Measurements from ENCODE around the gene HSD17B11.
A peak's percentile ranks its signal among the peaks of the same experiment; 100 is the strongest.

HSD17B11 gene

DNA sequence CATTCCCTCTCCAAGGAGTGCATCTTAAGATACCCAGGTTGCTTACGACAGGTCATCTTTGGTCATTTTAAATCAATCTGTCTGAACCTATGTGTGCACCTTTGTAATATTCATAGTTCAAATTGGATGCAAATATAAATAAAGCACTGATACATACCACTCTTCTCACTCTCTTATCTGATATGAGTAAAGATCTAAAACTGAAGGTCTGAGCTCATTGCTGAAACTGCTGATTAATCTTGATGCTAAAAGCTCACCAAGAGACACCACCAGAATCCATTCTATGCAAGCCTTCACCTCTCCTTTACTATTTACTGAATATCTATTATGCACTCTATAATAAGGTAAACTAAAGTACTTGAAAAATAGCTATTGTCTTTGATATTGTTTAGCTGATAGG, 84.9 kb downstream of the HSD17B11 start:
- POLR2A ChIA-PET: no interaction called here

DNA sequence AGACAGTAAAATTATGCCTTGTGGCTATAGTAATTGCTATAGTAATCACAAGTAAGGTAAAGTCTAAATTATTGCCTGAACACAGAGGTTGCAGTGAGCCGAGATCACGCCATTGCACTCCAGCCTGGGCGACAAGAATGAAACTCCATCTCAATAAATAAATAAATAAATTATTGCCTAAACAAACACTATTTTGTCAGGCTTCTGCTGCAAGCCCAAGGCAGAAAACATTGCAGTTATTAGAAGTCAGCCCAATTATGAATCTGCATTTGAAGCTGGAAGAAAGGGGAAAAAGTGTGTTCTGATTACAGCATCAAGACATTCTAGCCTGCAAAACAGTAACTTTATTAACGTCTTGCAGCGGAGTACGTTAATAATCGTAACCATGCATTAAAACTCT, 85.4 kb downstream of the HSD17B11 start:
- H3K4me1 ChIP-seq (ENCODE audit: control insufficient read depth, insufficient read depth, low read length): 0 out of 2 replicates have a peak, but pooled peaks cover 2% of the 10 kb centered on the region
- ChIA-PET CTCF (no interaction called here), POLR2A (no interaction called here)
- no peak overlapping the region for H3K27ac ChIP-seq (ENCODE audit: extremely low read depth, low read depth, low read length)
- no peaks in the 10 kb centered on the region for H3K36me3 ChIP-seq (ENCODE audit: control insufficient read depth in 2 of 2, insufficient read depth in 1 of 2, low read length in 2 of 2)
- peak; percentile 50; the same call in 1 of the 2 replicates for TF ChIP-seq ZNF664 (tag by site-specific recombination; IDR thresholded peaks at IDR 0.05)
- TF ChIP-seq ZNF132 (tag by site-specific recombination; IDR thresholded peaks at IDR 0.05; ENCODE audit: borderline replicate concordance): no peak
- H3K9me3 ChIP-seq (ENCODE audit: control insufficient read depth, insufficient read depth, low read depth, low read length): no peaks in the 10 kb centered on the region
- H3K4me3 ChIP-seq (ENCODE audit: low read depth, low read length): no peak overlapping the region

More for the DNA sequence above, 84.9 kb downstream of the HSD17B11 start:
- H3K4me3 ChIP-seq (ENCODE audit: low read depth, low read length): no peak overlapping the region
- no peaks in the 10 kb centered on the region for H3K9me3 ChIP-seq (ENCODE audit: control insufficient read depth, insufficient read depth, low read depth, low read length)
- TF ChIP-seq ZNF324 (tag by site-specific recombination; IDR thresholded peaks at IDR 0.05) (no peak), TRIM28 (IDR thresholded peaks at IDR 0.05; ENCODE audit: borderline replicate concordance, low read length) (0 out of 2 replicates have a peak, but pooled peaks have one; percentile 1)
- 0 out of 2 replicates have a peak, but pooled peaks cover 2% of the 10 kb centered on the region for H3K4me1 ChIP-seq (ENCODE audit: control insufficient read depth, insufficient read depth, low read length)
- no peak overlapping the region for H3K27ac ChIP-seq (ENCODE audit: extremely low read depth, low read depth, low read length)
- CTCF ChIA-PET: no interaction called here
- no peaks in the 10 kb centered on the region for H3K36me3 ChIP-seq (ENCODE audit: control insufficient read depth in 2 of 2, insufficient read depth in 1 of 2, low read length in 2 of 2)

DNA sequence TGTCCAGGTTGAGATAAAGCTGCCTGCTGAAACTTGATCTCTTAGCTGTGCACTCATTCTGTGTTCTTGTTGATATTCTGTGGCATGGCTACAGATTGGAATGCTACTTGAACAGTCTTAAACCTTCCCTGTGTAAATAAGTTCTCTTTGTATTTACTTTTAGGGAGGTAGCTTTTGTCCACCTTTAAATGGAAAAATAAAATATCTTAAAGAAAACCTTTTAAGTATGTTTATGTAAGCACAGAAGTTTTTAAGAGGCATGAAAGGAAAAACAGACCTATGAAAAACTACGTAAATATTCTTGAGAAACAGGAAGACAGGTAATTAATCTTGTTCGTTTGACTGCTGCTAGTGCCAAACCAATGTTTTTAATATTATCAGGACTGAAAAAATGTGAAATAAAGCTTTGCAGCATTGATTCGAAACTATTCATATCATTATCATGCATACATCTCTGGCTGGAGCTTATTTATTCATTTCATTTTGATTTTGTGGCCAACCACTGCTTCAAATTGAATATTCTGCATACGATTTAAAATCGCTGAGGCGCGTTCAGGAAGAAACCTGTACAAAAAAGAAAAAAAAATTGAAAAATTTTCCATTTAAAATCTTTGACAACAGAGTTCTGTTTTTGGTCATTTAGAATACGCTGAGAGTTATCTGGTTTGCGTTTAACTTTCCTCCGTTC, 86.1 kb downstream of the HSD17B11 start:
- Histone ChIP-seq H3K4me1 (ENCODE audit: control insufficient read depth, insufficient read depth, low read length) (peaks cover 2% of the 10 kb centered on the region; the same call in 1 of the 2 replicates), H3K36me3 (ENCODE audit: control insufficient read depth in 2 of 2, insufficient read depth in 1 of 2, low read length in 2 of 2) (no peaks in the 10 kb centered on the region), H3K9me3 (ENCODE audit: control insufficient read depth, insufficient read depth, low read depth, low read length) (no peaks in the 10 kb centered on the region), H3K27ac (ENCODE audit: extremely low read depth, low read depth, low read length) (no peak overlapping the region), H3K4me3 (ENCODE audit: low read depth, low read length) (no peak overlapping the region)
- POLR2A ChIA-PET: no interaction called here
- CTCF ChIA-PET: no interaction called here
- TF ChIP-seq ZNF843 (tag by site-specific recombination; IDR thresholded peaks at IDR 0.05) (peak; percentile 59), WT1 (tag by site-specific recombination; IDR thresholded peaks at IDR 0.05) (peak; percentile 99), REPIN1 (tag by site-specific recombination; IDR thresholded peaks at IDR 0.05; ENCODE audit: low read depth) (no peak), ZBTB48 (tag by site-specific recombination; IDR thresholded peaks at IDR 0.05) (no peak), GLIS1 (tag by site-specific recombination; IDR thresholded peaks at IDR 0.05) (peak; percentile 19; the same call in 1 of the 2 replicates), KLF1 (tag by site-specific recombination; IDR thresholded peaks at IDR 0.05) (peak; percentile 51), ZFP3 (tag by site-specific recombination; IDR thresholded peaks at IDR 0.05; ENCODE audit: low read depth) (no peak), OSR2 (tag by site-specific recombination; IDR thresholded peaks at IDR 0.05) (peak; percentile 78; the same call in 1 of the 2 replicates), KLF8 (tag by site-specific recombination; IDR thresholded peaks at IDR 0.05) (peak; percentile 54; the same call in 1 of the 2 replicates), ZNF24 (tag by site-specific recombination; IDR thresholded peaks at IDR 0.05) (0 out of 2 replicates have a peak, but pooled peaks have one; percentile 17), ZNF2 (tag by site-specific recombination; IDR thresholded peaks at IDR 0.05) (0 out of 2 replicates have a peak, but pooled peaks have one; percentile 27), KLF10 (tag by site-specific recombination; IDR thresholded peaks at IDR 0.05) (0 out of 2 replicates have a peak, but pooled peaks have one; percentile 21)
- TF ChIP-seq, protein P1, sequence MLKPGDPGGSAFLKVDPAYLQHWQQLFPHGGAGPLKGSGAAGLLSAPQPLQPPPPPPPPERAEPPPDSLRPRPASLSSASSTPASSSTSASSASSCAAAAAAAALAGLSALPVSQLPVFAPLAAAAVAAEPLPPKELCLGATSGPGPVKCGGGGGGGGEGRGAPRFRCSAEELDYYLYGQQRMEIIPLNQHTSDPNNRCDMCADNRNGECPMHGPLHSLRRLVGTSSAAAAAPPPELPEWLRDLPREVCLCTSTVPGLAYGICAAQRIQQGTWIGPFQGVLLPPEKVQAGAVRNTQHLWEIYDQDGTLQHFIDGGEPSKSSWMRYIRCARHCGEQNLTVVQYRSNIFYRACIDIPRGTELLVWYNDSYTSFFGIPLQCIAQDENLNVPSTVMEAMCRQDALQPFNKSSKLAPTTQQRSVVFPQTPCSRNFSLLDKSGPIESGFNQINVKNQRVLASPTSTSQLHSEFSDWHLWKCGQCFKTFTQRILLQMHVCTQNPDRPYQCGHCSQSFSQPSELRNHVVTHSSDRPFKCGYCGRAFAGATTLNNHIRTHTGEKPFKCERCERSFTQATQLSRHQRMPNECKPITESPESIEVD (tag by site-specific recombination; IDR thresholded peaks at IDR 0.05): peak; percentile 95
- TF ChIP-seq, protein P2, sequence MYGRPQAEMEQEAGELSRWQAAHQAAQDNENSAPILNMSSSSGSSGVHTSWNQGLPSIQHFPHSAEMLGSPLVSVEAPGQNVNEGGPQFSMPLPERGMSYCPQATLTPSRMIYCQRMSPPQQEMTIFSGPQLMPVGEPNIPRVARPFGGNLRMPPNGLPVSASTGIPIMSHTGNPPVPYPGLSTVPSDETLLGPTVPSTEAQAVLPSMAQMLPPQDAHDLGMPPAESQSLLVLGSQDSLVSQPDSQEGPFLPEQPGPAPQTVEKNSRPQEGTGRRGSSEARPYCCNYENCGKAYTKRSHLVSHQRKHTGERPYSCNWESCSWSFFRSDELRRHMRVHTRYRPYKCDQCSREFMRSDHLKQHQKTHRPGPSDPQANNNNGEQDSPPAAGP (tag by site-specific recombination; IDR thresholded peaks at IDR 0.05): peak; percentile 63
- TF ChIP-seq, protein P3, sequence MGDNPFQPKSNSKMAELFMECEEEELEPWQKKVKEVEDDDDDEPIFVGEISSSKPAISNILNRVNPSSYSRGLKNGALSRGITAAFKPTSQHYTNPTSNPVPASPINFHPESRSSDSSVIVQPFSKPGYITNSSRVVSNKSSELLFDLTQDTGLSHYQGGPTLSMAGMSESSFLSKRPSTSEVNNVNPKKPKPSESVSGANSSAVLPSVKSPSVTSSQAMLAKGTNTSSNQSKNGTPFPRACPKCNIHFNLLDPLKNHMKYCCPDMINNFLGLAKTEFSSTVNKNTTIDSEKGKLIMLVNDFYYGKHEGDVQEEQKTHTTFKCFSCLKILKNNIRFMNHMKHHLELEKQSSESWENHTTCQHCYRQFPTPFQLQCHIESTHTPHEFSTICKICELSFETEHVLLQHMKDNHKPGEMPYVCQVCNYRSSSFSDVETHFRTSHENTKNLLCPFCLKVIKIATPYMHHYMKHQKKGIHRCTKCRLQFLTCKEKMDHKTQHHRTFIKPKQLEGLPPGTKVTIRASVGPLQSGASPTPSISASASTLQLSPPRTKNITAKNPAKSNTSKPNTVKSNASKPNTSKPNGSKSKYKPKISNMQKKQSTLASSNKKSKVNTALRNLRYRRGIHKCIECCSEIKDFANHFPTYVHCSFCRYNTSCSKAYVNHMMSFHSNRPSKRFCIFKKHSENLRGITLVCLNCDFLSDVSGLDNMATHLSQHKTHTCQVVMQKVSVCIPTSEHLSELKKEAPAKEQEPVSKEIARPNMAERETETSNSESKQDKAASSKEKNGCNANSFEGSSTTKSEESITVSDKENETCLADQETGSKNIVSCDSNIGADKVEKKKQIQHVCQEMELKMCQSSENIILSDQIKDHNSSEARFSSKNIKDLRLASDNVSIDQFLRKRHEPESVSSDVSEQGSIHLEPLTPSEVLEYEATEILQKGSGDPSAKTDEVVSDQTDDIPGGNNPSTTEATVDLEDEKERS (tag by site-specific recombination; IDR thresholded peaks at IDR 0.05): no peak
- TF ChIP-seq, protein P4, sequence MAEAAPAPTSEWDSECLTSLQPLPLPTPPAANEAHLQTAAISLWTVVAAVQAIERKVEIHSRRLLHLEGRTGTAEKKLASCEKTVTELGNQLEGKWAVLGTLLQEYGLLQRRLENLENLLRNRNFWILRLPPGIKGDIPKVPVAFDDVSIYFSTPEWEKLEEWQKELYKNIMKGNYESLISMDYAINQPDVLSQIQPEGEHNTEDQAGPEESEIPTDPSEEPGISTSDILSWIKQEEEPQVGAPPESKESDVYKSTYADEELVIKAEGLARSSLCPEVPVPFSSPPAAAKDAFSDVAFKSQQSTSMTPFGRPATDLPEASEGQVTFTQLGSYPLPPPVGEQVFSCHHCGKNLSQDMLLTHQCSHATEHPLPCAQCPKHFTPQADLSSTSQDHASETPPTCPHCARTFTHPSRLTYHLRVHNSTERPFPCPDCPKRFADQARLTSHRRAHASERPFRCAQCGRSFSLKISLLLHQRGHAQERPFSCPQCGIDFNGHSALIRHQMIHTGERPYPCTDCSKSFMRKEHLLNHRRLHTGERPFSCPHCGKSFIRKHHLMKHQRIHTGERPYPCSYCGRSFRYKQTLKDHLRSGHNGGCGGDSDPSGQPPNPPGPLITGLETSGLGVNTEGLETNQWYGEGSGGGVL (tag by site-specific recombination; IDR thresholded peaks at IDR 0.05): no peak
- TF ChIP-seq, protein P5, sequence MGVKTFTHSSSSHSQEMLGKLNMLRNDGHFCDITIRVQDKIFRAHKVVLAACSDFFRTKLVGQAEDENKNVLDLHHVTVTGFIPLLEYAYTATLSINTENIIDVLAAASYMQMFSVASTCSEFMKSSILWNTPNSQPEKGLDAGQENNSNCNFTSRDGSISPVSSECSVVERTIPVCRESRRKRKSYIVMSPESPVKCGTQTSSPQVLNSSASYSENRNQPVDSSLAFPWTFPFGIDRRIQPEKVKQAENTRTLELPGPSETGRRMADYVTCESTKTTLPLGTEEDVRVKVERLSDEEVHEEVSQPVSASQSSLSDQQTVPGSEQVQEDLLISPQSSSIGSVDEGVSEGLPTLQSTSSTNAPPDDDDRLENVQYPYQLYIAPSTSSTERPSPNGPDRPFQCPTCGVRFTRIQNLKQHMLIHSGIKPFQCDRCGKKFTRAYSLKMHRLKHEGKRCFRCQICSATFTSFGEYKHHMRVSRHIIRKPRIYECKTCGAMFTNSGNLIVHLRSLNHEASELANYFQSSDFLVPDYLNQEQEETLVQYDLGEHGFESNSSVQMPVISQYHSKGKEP (tag by site-specific recombination; IDR thresholded peaks at IDR 0.05): peak; percentile 29; the same call in 1 of the 2 replicates

All from HEK293 (cell line).